C4-2B (cell line): Measurements from ENCODE around the gene SACM1L.

Source experiments
- ZFX ChIP-seq: fragments of 450-650 bp; IDR thresholded peaks from 2 replicates; pipeline ENCODE4 v1.6.1; 2017
- TF ChIP-seq, protein P1 (sequence below): fragments of 450-650 bp; conservative IDR thresholded peaks from 2 replicates; pipeline ENCODE4 v1.5.1; 2017; ENCODE audit warnings: mild to moderate bottlenecking

- TF ChIP-seq, protein P1, sequence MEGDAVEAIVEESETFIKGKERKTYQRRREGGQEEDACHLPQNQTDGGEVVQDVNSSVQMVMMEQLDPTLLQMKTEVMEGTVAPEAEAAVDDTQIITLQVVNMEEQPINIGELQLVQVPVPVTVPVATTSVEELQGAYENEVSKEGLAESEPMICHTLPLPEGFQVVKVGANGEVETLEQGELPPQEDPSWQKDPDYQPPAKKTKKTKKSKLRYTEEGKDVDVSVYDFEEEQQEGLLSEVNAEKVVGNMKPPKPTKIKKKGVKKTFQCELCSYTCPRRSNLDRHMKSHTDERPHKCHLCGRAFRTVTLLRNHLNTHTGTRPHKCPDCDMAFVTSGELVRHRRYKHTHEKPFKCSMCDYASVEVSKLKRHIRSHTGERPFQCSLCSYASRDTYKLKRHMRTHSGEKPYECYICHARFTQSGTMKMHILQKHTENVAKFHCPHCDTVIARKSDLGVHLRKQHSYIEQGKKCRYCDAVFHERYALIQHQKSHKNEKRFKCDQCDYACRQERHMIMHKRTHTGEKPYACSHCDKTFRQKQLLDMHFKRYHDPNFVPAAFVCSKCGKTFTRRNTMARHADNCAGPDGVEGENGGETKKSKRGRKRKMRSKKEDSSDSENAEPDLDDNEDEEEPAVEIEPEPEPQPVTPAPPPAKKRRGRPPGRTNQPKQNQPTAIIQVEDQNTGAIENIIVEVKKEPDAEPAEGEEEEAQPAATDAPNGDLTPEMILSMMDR = no peak
- TF ChIP-seq ZFX = no peak
Measured at GRCh38 chr3:45653205-45653604, 36.0 kb upstream of the SACM1L start.
